Upper lobe of right lung (tissue), 1 donor: Measurements from ENCODE around the gene C15orf39. TPM values are rescaled to one million over a fixed set of nuclear protein-coding genes. Genes with fewer than 3 reads are reported as not detected.
"Not testable (repeated sequence)": the region's sequence is repeated elsewhere in the genome, so short reads cannot be mapped to it uniquely, and the experiment has no call there.

Source experiments
- ATAC-seq: fragments of 200-7000 bp; cut with Tn5 transposase; one replicate; pipeline ENCODE4 v1.9.1; 2020; ENCODE audit warnings: mild to moderate bottlenecking, moderate library complexity
- DNase-seq: peaks from one replicate; pipeline ENCODE4 v3.0.0-alpha.2; 2020
- H3K27ac ChIP-seq: fragments of 200-600 bp; one replicate; pipeline ENCODE4 v1.8.0; 2022
- H3K27me3 ChIP-seq: fragments of 200-600 bp; one replicate; pipeline ENCODE4 v1.8.0; 2022; ENCODE audit warnings: mild to moderate bottlenecking
- H3K36me3 ChIP-seq: fragments of 200-600 bp; one replicate; pipeline ENCODE4 v1.8.0; 2022
- H3K4me1 ChIP-seq: fragments of 200-600 bp; one replicate; pipeline ENCODE4 v1.8.0; 2022
- H3K4me3 ChIP-seq: fragments of 200-600 bp; one replicate; pipeline ENCODE4 v1.8.0; 2022; ENCODE audit warnings: mild to moderate bottlenecking
- H3K9me3 ChIP-seq: fragments of 200-600 bp; one replicate; pipeline ENCODE4 v1.8.0; 2022
- intact Hi-C: fragments of 100-400 bp; cut with DNase I; formaldehyde crosslinking; loops from one replicate; pipeline ENCODE4 v1.11.0; 2022
- total RNA-seq: library from RNA; stranded (reverse); fragmentation: NEBNext Ultra II Directional; extraction: Animal tissue kit (Norgen Biotek cat#: 25700); gene quantifications from one replicate; pipeline ENCODE4 v1.2.1, GENCODE V29; 2021
- donor health status: DM: no; HTN: yes; CAD: no; lungs with severe emphysema.

The C15orf39 gene
- total RNA-seq, 1 donor from 2014 or later: 33.3 TPM

DNA sequence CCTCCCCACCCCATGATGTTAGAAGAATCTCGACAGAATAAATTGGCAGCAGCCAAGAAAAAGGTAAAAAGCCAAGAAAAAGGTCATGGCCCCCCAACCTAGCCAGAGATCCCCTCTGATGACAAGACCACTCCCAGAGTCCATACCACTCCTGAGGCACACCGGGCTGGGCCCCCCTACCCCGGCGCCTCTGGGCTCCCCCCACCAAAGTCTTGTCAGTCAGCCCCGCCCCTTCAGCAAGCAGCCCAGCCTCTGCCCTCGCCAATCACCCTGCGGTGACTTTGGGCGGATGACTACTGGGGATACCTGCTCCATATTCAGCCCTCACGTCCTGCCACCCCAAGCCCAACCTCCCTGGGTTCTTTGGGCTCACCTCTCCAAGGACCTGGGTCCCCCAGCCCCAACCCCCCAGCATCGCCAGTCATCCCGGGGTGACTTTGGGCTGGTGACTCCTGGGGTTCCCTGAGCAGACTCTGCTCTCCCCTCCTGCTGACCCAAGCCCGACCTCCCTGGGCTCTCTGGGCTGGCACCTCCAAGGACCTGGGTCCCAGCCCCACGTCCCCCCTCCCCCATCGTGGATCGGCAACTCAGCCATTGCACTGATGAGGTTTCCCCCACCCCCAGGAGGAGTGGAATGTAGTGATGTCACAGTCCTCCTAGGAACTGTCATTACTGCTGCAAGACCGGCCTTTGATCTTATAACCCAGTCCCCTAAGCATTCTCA, 57.1 kb downstream of the C15orf39 start:
- DNase-seq, H3K27me3 ChIP-seq, H3K36me3 ChIP-seq, H3K9me3 ChIP-seq, intact Hi-C loops, ATAC-seq, H3K4me3 ChIP-seq, H3K27ac ChIP-seq, H3K4me1 ChIP-seq: not testable (repeated sequence)

DNA sequence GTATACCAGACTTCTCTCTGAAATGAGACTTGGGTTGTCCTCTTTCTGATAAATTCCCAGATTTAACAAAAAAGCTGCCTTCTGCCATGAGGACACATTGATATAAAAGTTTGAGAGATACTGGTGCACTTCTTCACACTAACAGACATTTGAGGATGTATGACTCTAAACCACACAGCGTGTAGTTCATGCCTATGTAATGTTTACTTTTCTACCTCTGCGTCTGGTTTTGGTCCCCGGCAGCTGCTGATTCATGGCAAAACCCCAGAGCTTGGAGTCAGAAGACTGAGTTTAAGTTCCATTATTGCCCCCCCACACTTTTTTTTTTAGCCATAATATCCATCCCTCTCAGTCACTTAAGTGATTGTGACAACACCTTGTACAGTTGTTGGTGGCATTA, 58.2 kb downstream of the C15orf39 start:
- DNase-seq: not testable (repeated sequence)

More for the DNA sequence above, 58.2 kb downstream of the C15orf39 start:
- ATAC-seq, intact Hi-C loops, H3K27ac ChIP-seq, H3K27me3 ChIP-seq, H3K36me3 ChIP-seq, H3K9me3 ChIP-seq, H3K4me3 ChIP-seq, H3K4me1 ChIP-seq: not testable (repeated sequence)

Other genes with a start within 250 kb of the C15orf39 start
- 20.2 TPM for gene RPP25, start 245.1 kb upstream of the C15orf39 start, total RNA-seq
- gene SCAMP5, start 206.3 kb upstream of the C15orf39 start, total RNA-seq: 2.6 TPM
- gene PPCDC, start 178.3 kb upstream of the C15orf39 start, total RNA-seq: 13.1 TPM
- gene GOLGA6C, start 56.5 kb downstream of the C15orf39 start, total RNA-seq: not detected
- gene GOLGA6D, start 81.0 kb downstream of the C15orf39 start, total RNA-seq: not detected
- 57.5 TPM for gene COMMD4, start 134.2 kb downstream of the C15orf39 start, total RNA-seq
- 42.1 TPM for gene NEIL1, start 145.2 kb downstream of the C15orf39 start, total RNA-seq
- gene MAN2C1, start 166.7 kb downstream of the C15orf39 start, total RNA-seq: 252 TPM
- 56.0 TPM for gene SIN3A, start 249.8 kb downstream of the C15orf39 start, total RNA-seq